DND-41 (cell line): ENCODE results near the gene MYT1.

Experiments
- EZH2 ChIP-seq: IDR thresholded peaks from 3 replicates; pipeline ENCODE4 v1.6.1; 2012; ENCODE audit warnings: borderline replicate concordance, low read depth, mild to moderate bottlenecking, moderate library complexity, low read length, inconsistent platforms; ENCODE audit not compliant: severe bottlenecking
- TF ChIP-seq, protein P1 (sequence below): IDR thresholded peaks from 2 replicates; pipeline ENCODE4 v1.5.1; 2012; ENCODE audit warnings: borderline replicate concordance, low read length, moderate library complexity, mild to moderate bottlenecking; ENCODE audit not compliant: poor library complexity, severe bottlenecking; ENCODE audit errors: extremely low read depth

DNA sequence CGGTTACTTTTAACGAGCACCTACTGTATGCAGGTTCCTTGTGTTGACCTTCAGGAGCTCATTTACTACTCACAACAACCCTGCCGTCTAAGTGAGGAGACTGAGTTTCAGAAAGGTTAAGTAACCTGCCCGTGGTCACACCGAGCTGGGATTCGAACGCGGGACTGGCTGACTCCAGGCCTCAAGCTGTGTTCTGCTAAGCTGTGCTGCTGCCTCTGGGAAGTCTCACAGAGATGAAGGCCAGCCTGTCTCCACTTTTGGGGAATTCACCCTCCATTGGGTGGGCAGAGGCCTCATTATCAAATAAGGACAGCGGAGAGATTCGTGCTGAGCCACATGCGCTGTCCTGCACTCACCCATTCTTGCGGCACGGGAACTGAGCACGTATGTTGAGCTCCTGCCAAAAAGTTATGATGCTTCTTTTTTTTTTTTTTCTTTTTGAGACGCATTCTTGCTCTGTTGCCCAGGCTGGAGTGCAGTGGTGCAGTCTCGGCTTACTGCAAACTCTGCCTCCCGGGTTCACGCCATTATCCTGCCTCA, 25.9 kb upstream of the MYT1 start:
- TF ChIP-seq, protein P1, sequence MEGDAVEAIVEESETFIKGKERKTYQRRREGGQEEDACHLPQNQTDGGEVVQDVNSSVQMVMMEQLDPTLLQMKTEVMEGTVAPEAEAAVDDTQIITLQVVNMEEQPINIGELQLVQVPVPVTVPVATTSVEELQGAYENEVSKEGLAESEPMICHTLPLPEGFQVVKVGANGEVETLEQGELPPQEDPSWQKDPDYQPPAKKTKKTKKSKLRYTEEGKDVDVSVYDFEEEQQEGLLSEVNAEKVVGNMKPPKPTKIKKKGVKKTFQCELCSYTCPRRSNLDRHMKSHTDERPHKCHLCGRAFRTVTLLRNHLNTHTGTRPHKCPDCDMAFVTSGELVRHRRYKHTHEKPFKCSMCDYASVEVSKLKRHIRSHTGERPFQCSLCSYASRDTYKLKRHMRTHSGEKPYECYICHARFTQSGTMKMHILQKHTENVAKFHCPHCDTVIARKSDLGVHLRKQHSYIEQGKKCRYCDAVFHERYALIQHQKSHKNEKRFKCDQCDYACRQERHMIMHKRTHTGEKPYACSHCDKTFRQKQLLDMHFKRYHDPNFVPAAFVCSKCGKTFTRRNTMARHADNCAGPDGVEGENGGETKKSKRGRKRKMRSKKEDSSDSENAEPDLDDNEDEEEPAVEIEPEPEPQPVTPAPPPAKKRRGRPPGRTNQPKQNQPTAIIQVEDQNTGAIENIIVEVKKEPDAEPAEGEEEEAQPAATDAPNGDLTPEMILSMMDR: no peak
- TF ChIP-seq EZH2: no peak
